H1 (cell line): ENCODE data around the gene PRKCA. TPM values are rescaled to one million over a fixed set of nuclear protein-coding genes. Genes with fewer than 3 reads are reported as not detected.

ENCODE experiments used
- CTCF ChIA-PET: fragments of 300-600 bp; sonication (Branson Sonifier 250); formaldehyde crosslinking; loops from one replicate; lab custom pipeline; 2021; ENCODE audit not compliant: partially characterized antibody; lab: Charles Lee
- POLR2A ChIA-PET: fragments of 300-600 bp; sonication (Branson Sonifier 250); formaldehyde crosslinking; loops from one replicate; lab custom pipeline; 2021; ENCODE audit warnings: inconsistent platforms; ENCODE audit not compliant: partially characterized antibody; lab: Charles Lee
- DNase-seq, 2 experiments: peaks; one replicate each; pipeline versions ENCODE4 v3.0.0 to v3.0.0-alpha.2; 2010 to 2022; ENCODE audit warnings: low spot score in 2 of 2, low read depth in 1 of 2, mixed read lengths in 1 of 2
- FAIRE-seq: peaks from 2 replicates; lab custom pipeline; 2011; peaks lifted over from hg19 to GRCh38; lab: Jason Lieb, UNC
- H2AFZ ChIP-seq: 2 replicates; pipeline ENCODE4 v1.8.1; 2012; ENCODE audit warnings: low read length, inconsistent platforms
- H2AK5ac ChIP-seq: 2 replicates; pipeline ENCODE4 v1.6.1; 2013; ENCODE audit warnings: low read depth, low read length
- H2BK120ac ChIP-seq: replicated peaks from 2 replicates; pipeline ENCODE3; 2013; ENCODE audit warnings: low read depth, low read length, inconsistent platforms
- H2BK12ac ChIP-seq: 2 replicates; pipeline ENCODE4 v1.6.1; 2013; ENCODE audit warnings: low read depth, low read length
- H2BK15ac ChIP-seq: 2 replicates; pipeline ENCODE4 v1.6.1; 2013; ENCODE audit warnings: low read length
- H2BK20ac ChIP-seq: 2 replicates; pipeline ENCODE4 v1.6.1; 2013; ENCODE audit warnings: low read length
- H2BK5ac ChIP-seq: 2 replicates; pipeline ENCODE4 v1.6.1; 2013; ENCODE audit warnings: low read depth, low read length
- H3K14ac ChIP-seq: 2 replicates; pipeline ENCODE4 v1.6.1; 2013; ENCODE audit warnings: inconsistent platforms; ENCODE audit not compliant: insufficient read length
- H3K18ac ChIP-seq: 2 replicates; pipeline ENCODE4 v1.6.1; 2013; ENCODE audit warnings: low read length; ENCODE audit errors: extremely low read depth
- H3K23ac ChIP-seq: 2 replicates; pipeline ENCODE4 v1.6.1; 2013; ENCODE audit warnings: inconsistent platforms; ENCODE audit not compliant: insufficient read length
- H3K23me2 ChIP-seq: 2 replicates; pipeline ENCODE4 v1.6.1; 2013; ENCODE audit warnings: low read depth, low read length
- H3K27ac ChIP-seq: 2 replicates; pipeline ENCODE4 v1.6.1; 2011; ENCODE audit warnings: low read depth, low read length, inconsistent platforms
- H3K27me3 ChIP-seq, 4 experiments: replicated peaks in 1 of 4; 1 replicate in 1 of 4; 2 replicates in 3 of 4; pipeline versions ENCODE4 v1.6.1 to v1.8.1; 2011 to 2013; ENCODE audit warnings: low read length in 3 of 4, mild to moderate bottlenecking in 3 of 4, inconsistent platforms in 2 of 4, mixed read lengths in 2 of 4, moderate library complexity in 1 of 4; ENCODE audit not compliant: control insufficient read depth in 3 of 4, insufficient read depth in 3 of 4; ENCODE audit errors: extremely low read depth in 1 of 4
- H3K36me3 ChIP-seq, 4 experiments: 2 replicates each; pipeline versions ENCODE4 v1.6.1 to v1.8.1; 2011 to 2013; ENCODE audit warnings: mild to moderate bottlenecking in 4 of 4, low read length in 3 of 4, moderate library complexity in 2 of 4, control low read depth in 1 of 4, inconsistent platforms in 1 of 4; ENCODE audit not compliant: insufficient read depth in 4 of 4, control insufficient read depth in 2 of 4
- H3K4ac ChIP-seq: replicated peaks from 2 replicates; pipeline ENCODE3; 2013; ENCODE audit warnings: low read length, low read depth, mixed read lengths, inconsistent platforms; ENCODE audit not compliant: insufficient read length
- H3K4me1 ChIP-seq, 4 experiments: replicated peaks in 1 of 4; 1 replicate in 1 of 4; 2 replicates in 3 of 4; pipeline versions ENCODE4 v1.6.1 to v1.8.1; 2011 to 2013; ENCODE audit warnings: low read length in 3 of 4, inconsistent platforms in 2 of 4, mixed read lengths in 1 of 4; ENCODE audit not compliant: insufficient read depth in 4 of 4, control insufficient read depth in 3 of 4
- H3K4me2 ChIP-seq, 2 experiments: 2 replicates each; pipeline versions ENCODE4 v1.6.1 to v1.8.1; 2011 to 2013; ENCODE audit warnings: low read depth in 2 of 2, low read length in 2 of 2, control low read depth in 1 of 2, inconsistent platforms in 1 of 2, mild to moderate bottlenecking in 1 of 2; ENCODE audit not compliant: insufficient read depth in 1 of 2
- H3K4me3 ChIP-seq, 4 experiments: fragments of 200-600, 300-600 bp in 1 of 4; sonication (generic), shearing (Covaris generic), sonication (Bioruptor Twin) in 1 of 4; 2 replicates each; pipeline versions ENCODE4 v1.5.1 to v1.8.1; 2011 to 2016; ENCODE audit warnings: low read length in 4 of 4, low read depth in 3 of 4, control low read depth in 2 of 4, inconsistent platforms in 2 of 4, mild to moderate bottlenecking in 2 of 4, mixed read lengths in 1 of 4, moderate library complexity in 1 of 4; ENCODE audit not compliant: insufficient read depth in 2 of 4; ENCODE audit errors: extremely low read depth in 1 of 4
- H3K56ac ChIP-seq: replicated peaks from 2 replicates; pipeline ENCODE3; 2013; ENCODE audit warnings: low read depth, mild to moderate bottlenecking, mixed read lengths, low read length, inconsistent platforms; ENCODE audit not compliant: insufficient read length
- H3K79me1 ChIP-seq: 2 replicates; pipeline ENCODE4 v1.6.1; 2013; ENCODE audit warnings: low read depth, low read length, control low read depth
- H3K79me2 ChIP-seq, 2 experiments: 2 replicates each; pipeline versions ENCODE4 v1.6.1 to v1.8.1; 2012 to 2013; ENCODE audit warnings: low read length in 2 of 2, mild to moderate bottlenecking in 2 of 2, inconsistent platforms in 1 of 2; ENCODE audit not compliant: insufficient read depth in 2 of 2, control insufficient read depth in 1 of 2
- H3K9ac ChIP-seq, 4 experiments: replicated peaks in 1 of 4; 1 replicate in 1 of 4; 2 replicates in 3 of 4; pipeline versions ENCODE4 v1.6.1 to v1.8.1; 2011 to 2013; ENCODE audit warnings: low read depth in 3 of 4, low read length in 3 of 4, control low read depth in 2 of 4, mild to moderate bottlenecking in 2 of 4, moderate library complexity in 2 of 4, inconsistent platforms in 1 of 4; ENCODE audit errors: extremely low read depth in 1 of 4
- H3K9me3 ChIP-seq, 2 experiments: 2 replicates each; pipeline versions ENCODE4 v1.6.1 to v1.8.1; 2012 to 2013; ENCODE audit warnings: mild to moderate bottlenecking in 2 of 2, moderate library complexity in 2 of 2, control low read depth in 1 of 2, inconsistent platforms in 1 of 2, low read depth in 1 of 2, low read length in 1 of 2, mixed read lengths in 1 of 2; ENCODE audit not compliant: insufficient read depth in 2 of 2
- H4K20me1 ChIP-seq, 2 experiments: replicated peaks in 1 of 2; 2 replicates each; pipeline versions ENCODE3 to v1.8.1; 2011 to 2013; ENCODE audit warnings: inconsistent platforms in 2 of 2, low read length in 2 of 2, mild to moderate bottlenecking in 1 of 2; ENCODE audit not compliant: insufficient read depth in 2 of 2, control insufficient read depth in 1 of 2
- H4K5ac ChIP-seq: 2 replicates; pipeline ENCODE4 v1.6.1; 2013; ENCODE audit warnings: low read length, low read depth, mixed read lengths, inconsistent platforms; ENCODE audit not compliant: insufficient read length
- H4K8ac ChIP-seq: 2 replicates; pipeline ENCODE4 v1.8.0; 2013; ENCODE audit warnings: mild to moderate bottlenecking, moderate library complexity, low read length, inconsistent platforms; ENCODE audit not compliant: insufficient read depth; ENCODE audit errors: extremely low read depth
- H4K91ac ChIP-seq: replicated peaks from 2 replicates; pipeline ENCODE3; 2013; ENCODE audit warnings: low read length, mixed read lengths, inconsistent platforms; ENCODE audit not compliant: insufficient read length
- CTCF ChIP-seq, 3 experiments: IDR thresholded peaks; 1 replicate in 2 of 3; 2 replicates in 1 of 3; pipeline versions ENCODE4 v1.5.1 to v1.6.1; 2011; ENCODE audit warnings: low read length in 3 of 3, mild to moderate bottlenecking in 3 of 3, inconsistent platforms in 2 of 3, low read depth in 1 of 3, moderate library complexity in 1 of 3; ENCODE audit not compliant: insufficient read depth in 1 of 3; ENCODE audit errors: control extremely low read depth in 1 of 3
- EGR1 ChIP-seq: IDR thresholded peaks from 2 replicates; pipeline ENCODE4 v1.6.1; 2011; ENCODE audit warnings: low read depth, low read length, borderline replicate concordance
- EZH2 ChIP-seq: fragments of 200-600 bp; sonication (generic); IDR thresholded peaks from 2 replicates; pipeline ENCODE4 v1.7.1; 2012; ENCODE audit warnings: low read depth, mild to moderate bottlenecking, moderate library complexity, low read length, inconsistent platforms; ENCODE audit not compliant: severe bottlenecking
- KDM5A ChIP-seq: fragments of 200-600 bp; IDR thresholded peaks from 2 replicates; pipeline ENCODE4 v1.7.1; 2012; ENCODE audit warnings: mild to moderate bottlenecking, low read length, inconsistent platforms, mixed read lengths
- NANOG ChIP-seq: IDR thresholded peaks from 2 replicates; pipeline ENCODE4 v1.6.1; 2011; ENCODE audit warnings: low read length, low read depth, mild to moderate bottlenecking, inconsistent platforms; ENCODE audit not compliant: insufficient read depth, poor library complexity, severe bottlenecking
- POLR2A ChIP-seq, 2 experiments: IDR thresholded peaks; 1 replicate in 1 of 2; 2 replicates in 1 of 2; pipeline ENCODE4 v1.6.1; 2011; ENCODE audit warnings: low read depth in 2 of 2, low read length in 2 of 2, mild to moderate bottlenecking in 2 of 2; ENCODE audit errors: control extremely low read depth in 1 of 2
- RXRA ChIP-seq: IDR thresholded peaks from 2 replicates; pipeline ENCODE4 v1.6.1; 2011; ENCODE audit warnings: low read depth, mild to moderate bottlenecking, low read length, moderate library complexity; ENCODE audit not compliant: insufficient read depth
- SIN3A ChIP-seq, 2 experiments: IDR thresholded peaks in 1 of 2; conservative IDR thresholded peaks in 1 of 2; 2 replicates each; pipeline ENCODE4 v1.6.1; 2011 to 2012; ENCODE audit warnings: low read length in 2 of 2, improper control_type of control experiment in 1 of 2, low read depth in 1 of 2, mild to moderate bottlenecking in 1 of 2
- SIX5 ChIP-seq: IDR thresholded peaks from 2 replicates; pipeline ENCODE4 v1.6.1; 2011; ENCODE audit warnings: mild to moderate bottlenecking, low read depth, low read length
- TCF12 ChIP-seq: IDR thresholded peaks from 2 replicates; pipeline ENCODE4 v1.6.1; 2011; ENCODE audit warnings: low read depth, mild to moderate bottlenecking, low read length
- YY1 ChIP-seq: IDR thresholded peaks from 2 replicates; pipeline ENCODE4 v1.6.1; 2011; ENCODE audit warnings: low read depth, mild to moderate bottlenecking, low read length
- ZNF274 ChIP-seq: IDR thresholded peaks from 2 replicates; pipeline ENCODE4 v1.7.0; 2012; ENCODE audit warnings: low read length, borderline replicate concordance; ENCODE audit errors: extremely low read depth
- WGBS, 2 experiments: shearing (Covaris generic) in 1 of 2; methylation state at CpG; one replicate each; pipeline versions ENCODE4 v1.1.6 to v1.1.7; 2013 to 2015; ENCODE audit warnings: low lambda C conversion rate in 2 of 2, mixed read lengths in 2 of 2, inconsistent platforms in 1 of 2, low coverage in 1 of 2, missing lambda C conversion rate in 1 of 2; ENCODE audit not compliant: insufficient replicate concordance in 2 of 2, insufficient coverage in 1 of 2, insufficient read length in 1 of 2; ENCODE audit errors: extremely low coverage in 1 of 2, missing lambda C conversion rate in 1 of 2; 5-methylcytosine and 5-hydroxymethylcytosine counted together
- polyA plus RNA-seq, 7 experiments: library from polyadenylated mRNA; depleted of rRNA in 3 of 7; stranded (reverse) in 5 of 7; unstranded in 2 of 7; fragments of >200 nt in 5 of 7; fragments of 200-250 nt in 2 of 7; gene quantifications; 1 replicate in 5 of 7; 2 replicates in 1 of 7; 4 replicates in 1 of 7; pipeline versions ENCODE4 v1.2.1 to v1.2.3, GENCODE V29; 2011 to 2013; ENCODE audit warnings: missing spikeins in 2 of 7, mixed read lengths in 2 of 7
- total RNA-seq: library from RNA; stranded (reverse); fragmentation: NEBNext Ultra II Directional; extraction: Animal tissue kit (Norgen Biotek cat#: 25700); gene quantifications from 2 replicates; pipeline ENCODE4 v1.2.1, GENCODE V29; 2021

PRKCA gene
- total and polyA plus RNA-seq, 2 of the 8 experiments (the other 6 are each of a cell fraction or from before 2014, with no cell fraction given), result 5.8 to 17.8 TPM

GRCh38 chr17:66379996-66380395 is 77.6 kb downstream of the PRKCA start:
- H4K91ac ChIP-seq, result no peak overlapping the region
- FAIRE-seq, result no peak
- TF ChIP-seq EZH2 (no peak), POLR2A (IDR thresholded peaks at IDR 0.05; ENCODE audit: control extremely low read depth in 1 of 2, low read depth in 2 of 2, low read length in 2 of 2) (no peak), NANOG (no peak), ZNF274 (no peak), SIN3A (conservative IDR thresholded peaks at IDR 0.05 in 1 of 2, IDR thresholded peaks at IDR 0.05 in 1 of 2; ENCODE audit: low read depth in 1 of 2, low read length in 2 of 2) (no peak), YY1 (no peak), EGR1 (no peak), TCF12 (no peak), CTCF (IDR thresholded peaks at IDR 0.05; ENCODE audit: control extremely low read depth in 1 of 3, insufficient read depth in 1 of 3, low read depth in 1 of 3, low read length in 3 of 3) (no peak), SIX5 (no peak), KDM5A (no peak), RXRA (no peak)

More at GRCh38 chr17:66379996-66380395, 77.6 kb downstream of the PRKCA start:
- Histone ChIP-seq H3K23ac (no peak overlapping the region), H2BK5ac (no peak overlapping the region), H4K8ac (no peak overlapping the region), H2BK12ac (no peak overlapping the region), H2BK15ac (no peak overlapping the region), H4K5ac (no peak overlapping the region), H3K79me2 (peaks cover 0 to 5% of the 10 kb centered on the region in 2 experiments; a peak in 1 of 4 replicates), H3K4me2 (no peak overlapping the region), H3K9me3 (no peaks in the 10 kb centered on the region), H3K23me2 (no peaks in the 10 kb centered on the region), H3K14ac (no peak overlapping the region), H3K27me3 (no peaks in the 10 kb centered on the region), H3K56ac (no peak overlapping the region), H3K4ac (no peak overlapping the region), H3K4me1 (no peaks in the 10 kb centered on the region; a peak in 1 of 7 replicates), H2BK20ac (no peak overlapping the region), H2BK120ac (no peak overlapping the region), H2AFZ (no peak overlapping the region), H3K36me3 (no peaks in the 10 kb centered on the region), H3K27ac (no peak overlapping the region), H3K79me1 (no peaks in the 10 kb centered on the region; the same call in 1 of the 2 replicates), H3K18ac (no peak overlapping the region), H3K4me3 (no peak overlapping the region), H4K20me1 (no peaks in the 10 kb centered on the region), H3K9ac (no peak overlapping the region), H2AK5ac (no peak overlapping the region)
- POLR2A ChIA-PET, result no interaction called here
- no peak for DNase-seq
- CTCF ChIA-PET, result interaction anchor here (1.2 kb wide), 1 partner anchor 22 kb away, joined by 3 read pairs; no protein-coding TSS in a partner anchor
- WGBS, 2 experiments, result 84% methylated on average over 2 of the region's 2 CpGs; no CpG with 5 or more reads in 1 of the 2 experiments
